GM18873 (cell line): ENCODE measurements around the gene AGBL1.

Experiments used
- ATAC-seq: cut with Tn5 transposase; IDR thresholded peaks from one replicate; pipeline ENCODE4 v1.9.1; 2021; ENCODE audit warnings: mild to moderate bottlenecking, moderate library complexity, moderate number of reproducible peaks; ENCODE audit not compliant: unreplicated experiment, low FRiP score

AGBL1 gene

DNA sequence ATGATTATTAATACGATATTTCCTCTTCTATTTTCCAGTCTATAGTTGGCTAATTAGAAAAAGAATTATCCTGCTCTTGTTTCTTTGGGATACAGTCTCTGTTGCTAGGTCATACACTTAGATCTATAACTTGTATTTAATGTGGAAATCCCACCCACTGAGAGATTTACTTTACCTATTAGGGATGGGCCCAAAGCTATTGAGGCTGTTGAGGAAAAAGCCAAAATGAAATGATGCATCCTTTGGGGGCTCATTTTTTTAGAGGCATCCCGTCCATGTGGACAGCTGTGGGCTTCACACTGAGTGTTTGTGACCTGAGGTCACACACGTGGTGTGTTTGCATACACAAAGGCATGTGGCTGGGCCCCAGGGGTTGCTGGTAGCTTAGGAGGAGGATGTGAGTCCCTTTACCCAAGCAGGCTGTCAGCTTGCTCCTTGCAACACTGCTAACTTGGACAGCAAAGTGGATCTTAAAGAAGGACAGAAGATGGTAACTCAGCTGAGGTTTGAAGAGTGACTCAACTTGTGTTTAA lies 477.4 kb downstream of the AGBL1 start:
- ATAC-seq, result no peak

- ATAC-seq, result no peak
Measured at GRCh38 chr15:86558252-86558651, 478.6 kb downstream of the AGBL1 start.

DNA sequence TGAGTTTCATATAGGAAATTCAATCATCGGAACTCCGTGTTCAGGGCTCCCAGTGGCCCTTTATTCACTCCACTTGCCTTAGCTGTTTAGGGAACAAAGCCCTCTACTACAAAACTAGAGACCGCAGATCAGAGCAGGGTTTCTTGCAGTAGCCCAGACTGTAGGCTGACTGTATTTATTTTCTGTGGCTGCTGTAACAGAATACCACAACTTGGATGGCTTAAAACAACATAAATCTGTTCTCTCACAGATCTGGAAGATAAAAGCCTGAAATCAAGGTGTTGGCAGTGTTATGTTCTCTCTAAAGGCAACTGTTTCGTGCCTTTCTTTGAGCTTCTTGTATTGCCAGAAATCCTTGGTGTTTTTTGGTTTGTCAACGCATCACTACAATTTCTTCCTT lies 479.0 kb downstream of the AGBL1 start:
- ATAC-seq, result no peak

DNA sequence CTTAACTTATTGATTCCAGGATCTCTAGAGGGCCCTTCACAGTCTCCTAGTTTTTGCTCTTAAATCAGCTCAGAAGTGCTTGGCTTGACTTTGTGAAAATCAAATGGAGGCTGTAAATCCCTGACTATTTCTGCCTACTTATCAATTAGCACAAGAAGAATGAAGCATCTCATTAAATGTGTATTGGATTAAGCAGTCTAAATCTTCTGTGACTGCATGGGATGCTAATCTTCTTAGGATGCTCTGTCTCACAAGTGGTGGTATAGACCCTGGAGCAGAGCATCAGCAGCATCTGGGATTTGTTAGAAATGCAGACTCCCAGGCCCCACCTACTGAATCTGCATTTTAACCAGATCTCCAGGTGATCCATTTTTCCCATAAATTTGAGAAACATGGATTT lies 488.7 kb downstream of the AGBL1 start:
- ATAC-seq, result no peak

DNA sequence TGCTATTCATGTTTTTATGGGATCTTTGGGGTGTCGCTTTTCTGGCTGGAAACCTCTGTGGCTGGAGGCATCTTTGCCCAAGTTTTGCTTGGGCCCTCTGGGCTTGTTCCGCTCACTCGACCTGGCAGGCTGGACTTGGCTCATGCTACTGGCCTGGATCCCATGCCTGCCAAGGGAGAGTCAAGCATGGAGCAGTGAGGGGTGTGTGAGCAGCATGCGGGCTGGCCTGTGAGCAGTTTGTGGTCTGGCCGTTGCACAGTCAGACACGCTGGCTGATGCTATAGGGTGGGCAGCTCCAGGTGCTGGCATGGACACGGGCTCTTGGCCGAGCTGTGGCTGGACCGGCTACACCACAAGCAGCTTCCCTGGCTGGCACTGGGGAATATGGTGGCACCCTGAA lies 491.1 kb downstream of the AGBL1 start:
- no peak for ATAC-seq

- ATAC-seq, result no peak
Measured at GRCh38 chr15:86571873-86572272, 492.2 kb downstream of the AGBL1 start.

DNA sequence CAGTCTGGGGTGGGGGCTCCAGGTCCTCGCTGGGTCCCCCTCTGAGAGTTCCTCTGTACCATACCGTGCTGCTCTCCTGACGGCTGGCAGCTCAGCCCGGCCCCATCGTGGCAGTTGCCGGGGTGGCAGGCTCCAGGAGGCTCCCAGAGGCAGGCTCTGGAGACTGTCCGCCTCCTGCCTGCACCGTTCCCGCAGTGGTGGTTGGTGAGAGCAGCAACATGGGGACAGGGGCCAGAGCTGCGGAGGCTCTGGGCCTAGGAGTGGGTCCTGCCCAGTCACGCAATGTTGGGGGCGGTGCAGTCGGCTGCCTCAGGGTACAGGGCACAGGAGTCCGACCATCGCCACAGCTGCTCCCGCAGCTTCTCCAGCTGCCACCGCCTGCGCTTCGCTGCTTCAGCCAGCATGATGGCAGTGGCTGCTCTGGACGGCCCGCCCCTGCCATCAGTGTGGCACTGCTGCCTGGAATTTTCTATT lies 492.7 kb downstream of the AGBL1 start:
- no peak for ATAC-seq

DNA sequence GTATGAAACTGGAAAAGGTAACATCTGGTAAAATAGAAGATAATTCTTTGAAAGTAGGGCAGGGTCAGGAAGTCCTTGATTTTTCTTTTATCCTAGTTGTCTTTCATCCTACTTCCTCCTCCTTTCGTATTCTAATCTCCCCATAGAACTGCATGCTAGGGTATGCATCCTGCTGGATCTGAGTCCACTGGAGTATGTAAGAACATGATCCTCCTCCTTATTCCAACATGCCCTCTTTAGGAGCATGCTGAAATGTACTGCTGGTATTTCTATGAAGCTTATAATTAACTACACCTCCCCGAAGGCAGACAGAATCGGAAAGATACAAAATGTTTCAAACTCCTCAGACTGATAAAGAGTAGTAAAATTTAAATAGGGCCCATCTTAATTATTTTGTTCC lies 493.8 kb downstream of the AGBL1 start:
- no peak for ATAC-seq

DNA sequence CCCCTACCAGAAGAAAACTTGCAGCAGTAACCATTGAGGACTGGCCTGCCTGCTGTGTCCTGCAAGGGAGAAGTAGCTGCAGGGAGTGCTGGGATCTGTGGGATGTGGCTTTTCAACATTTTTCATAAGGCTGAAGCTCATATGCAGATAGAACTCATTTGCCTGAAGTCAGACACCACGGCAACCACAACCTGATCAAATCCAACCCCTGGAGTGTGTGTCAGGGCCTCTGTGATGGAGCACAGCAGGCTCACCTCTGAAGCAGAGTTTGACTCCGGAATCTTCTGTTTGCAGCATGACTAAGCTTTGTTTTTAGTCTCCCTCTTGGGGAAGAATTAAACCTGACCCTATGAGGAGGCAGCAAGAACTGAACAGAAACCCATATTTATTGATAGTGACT lies 508.7 kb downstream of the AGBL1 start:
- ATAC-seq, result no peak

DNA sequence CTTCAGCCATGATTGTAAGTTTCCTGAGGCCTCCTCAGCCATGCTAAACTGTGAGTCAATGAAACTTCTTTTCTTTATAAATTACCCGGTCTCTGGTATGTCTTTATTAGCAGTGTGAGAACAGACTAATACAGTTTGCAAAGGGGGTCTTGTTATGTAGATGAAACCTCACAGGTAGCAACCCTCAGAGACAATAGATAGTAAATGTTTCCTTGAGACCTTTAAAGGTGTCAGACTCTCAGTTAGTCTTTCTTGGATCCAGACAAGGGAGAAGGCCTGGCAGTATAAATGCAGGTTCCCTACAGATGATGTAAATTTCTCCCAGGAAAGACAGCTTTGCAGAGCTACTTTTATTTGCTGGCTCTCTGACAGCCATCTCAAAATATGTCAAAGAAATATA lies 510.8 kb downstream of the AGBL1 start:
- ATAC-seq, result no peak

- ATAC-seq, result no peak
Measured at GRCh38 chr15:86591158-86591557, 511.5 kb downstream of the AGBL1 start.

DNA sequence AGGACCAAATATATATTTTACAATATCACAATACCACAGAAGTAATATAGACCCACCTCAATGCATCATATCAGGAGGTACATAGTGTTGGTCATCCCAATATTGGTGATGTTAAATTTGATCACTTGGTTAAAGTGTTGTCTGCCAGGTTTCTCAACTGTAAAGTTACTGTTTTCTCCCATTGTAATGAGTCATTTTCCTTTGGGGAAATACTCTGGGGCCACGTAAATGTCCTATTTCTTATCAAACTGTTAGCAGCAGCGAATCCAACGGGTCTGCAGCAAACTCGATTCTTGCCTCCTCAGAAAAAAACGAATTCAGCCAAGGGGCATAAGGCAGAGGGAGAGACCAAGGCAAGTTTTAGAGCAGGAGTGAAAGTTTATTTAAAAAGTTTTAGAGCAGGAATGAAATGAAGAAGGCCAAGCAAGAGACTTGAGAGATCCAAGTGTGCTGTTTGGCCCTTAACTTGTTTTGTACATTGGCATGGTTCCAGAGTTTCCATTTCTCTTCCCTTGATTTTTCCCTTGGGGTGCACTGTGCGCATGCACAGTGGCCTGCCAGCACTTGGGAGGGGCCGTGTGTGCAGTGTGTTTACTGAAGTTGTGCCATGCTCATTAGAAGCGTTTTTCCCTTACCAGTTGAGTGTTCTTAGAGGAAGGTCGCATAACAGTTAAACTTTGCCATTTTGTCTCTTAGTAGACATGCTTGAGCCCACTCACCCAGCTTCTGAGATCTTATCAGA lies 512.5 kb downstream of the AGBL1 start:
- no peak for ATAC-seq

DNA sequence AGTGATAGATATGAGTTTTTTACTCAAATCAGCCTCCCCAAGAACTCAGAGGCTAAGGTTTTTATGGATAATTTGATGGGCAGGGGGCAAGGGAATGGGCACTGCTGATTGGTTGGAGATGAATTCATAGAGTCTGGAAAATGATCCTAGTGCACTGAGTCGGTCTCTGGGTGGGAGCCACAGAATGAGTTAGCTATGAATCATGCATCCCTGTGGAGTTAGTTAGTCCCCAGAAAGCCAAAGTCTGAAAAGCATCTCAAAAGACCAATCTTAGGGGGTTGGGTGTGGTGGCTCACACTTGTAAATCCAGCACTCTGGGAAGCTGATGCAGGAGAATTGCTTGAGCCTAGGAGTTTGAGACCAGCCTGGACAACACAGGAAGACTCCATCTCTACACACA lies 516.1 kb downstream of the AGBL1 start:
- no peak for ATAC-seq

GRCh38 chr15:86603466-86603865 lies 523.8 kb downstream of the AGBL1 start:
- ATAC-seq, result no peak

DNA sequence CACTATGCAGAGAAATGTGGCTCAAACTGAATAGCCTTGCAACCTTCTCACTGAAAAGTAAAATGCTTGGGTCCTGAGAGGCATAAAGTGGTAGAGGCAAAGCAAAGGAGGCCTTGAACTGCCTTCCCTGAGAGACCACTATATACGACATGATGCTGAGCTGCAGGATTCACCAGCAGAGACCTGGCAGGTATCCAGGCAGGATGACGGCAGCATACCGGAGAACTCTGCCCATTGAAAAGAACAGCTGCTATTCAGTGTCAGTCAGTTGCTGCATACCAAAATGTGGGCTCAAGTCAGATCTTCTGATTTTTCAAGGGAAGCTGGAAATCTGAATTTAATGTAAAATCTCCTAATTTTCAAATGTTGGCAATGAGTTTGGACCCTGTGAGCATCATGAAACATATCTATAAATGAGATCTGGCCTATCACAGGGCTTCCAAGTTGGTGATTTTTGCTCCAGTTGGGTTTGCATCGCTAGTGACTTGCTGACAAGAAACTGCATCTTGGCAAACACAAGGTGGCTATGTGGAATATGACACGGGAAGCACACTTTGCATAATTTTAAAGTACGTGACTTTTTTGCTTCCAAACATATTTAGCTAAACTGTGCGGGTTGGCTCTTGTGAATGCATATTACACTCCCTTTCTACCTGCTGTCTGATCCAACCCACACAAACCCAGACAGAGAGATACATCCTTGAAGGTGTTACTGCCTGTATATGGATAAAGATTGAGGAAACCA lies 529.0 kb downstream of the AGBL1 start:
- ATAC-seq, result no peak

- no peak for ATAC-seq
Measured at GRCh38 chr15:86609275-86609674, 529.6 kb downstream of the AGBL1 start.

- no peak for ATAC-seq
Measured at GRCh38 chr15:86610038-86610437, 530.4 kb downstream of the AGBL1 start.

DNA sequence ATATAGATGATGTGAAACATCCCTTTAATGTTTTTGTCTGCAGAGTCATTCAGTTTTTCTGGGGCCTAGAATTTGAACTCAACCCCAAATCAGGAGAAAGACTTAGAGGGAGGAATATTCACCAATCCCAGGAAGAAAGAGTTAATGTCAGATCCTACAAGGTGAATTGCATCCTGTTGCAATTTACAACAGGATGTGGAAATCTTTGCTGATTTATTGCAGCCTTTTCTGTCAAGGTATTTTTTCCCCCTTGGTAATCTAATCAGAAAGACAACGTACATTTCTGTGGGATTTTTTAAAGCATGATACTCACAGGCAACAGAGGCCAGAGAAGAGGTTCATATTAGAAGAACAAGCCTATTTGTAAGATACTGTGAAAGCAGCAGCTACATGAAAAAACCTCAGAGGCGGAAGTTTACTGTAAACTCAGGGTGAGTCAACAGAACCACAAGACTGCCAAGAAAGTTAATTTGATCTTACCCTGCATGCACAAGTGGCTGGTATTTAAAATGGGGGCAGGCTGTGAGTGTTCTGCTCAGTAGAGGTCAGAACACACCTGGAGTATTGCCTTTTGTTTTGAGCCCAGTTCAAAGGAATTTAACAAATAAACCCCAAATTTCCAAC lies 531.9 kb downstream of the AGBL1 start:
- ATAC-seq, result no peak

DNA sequence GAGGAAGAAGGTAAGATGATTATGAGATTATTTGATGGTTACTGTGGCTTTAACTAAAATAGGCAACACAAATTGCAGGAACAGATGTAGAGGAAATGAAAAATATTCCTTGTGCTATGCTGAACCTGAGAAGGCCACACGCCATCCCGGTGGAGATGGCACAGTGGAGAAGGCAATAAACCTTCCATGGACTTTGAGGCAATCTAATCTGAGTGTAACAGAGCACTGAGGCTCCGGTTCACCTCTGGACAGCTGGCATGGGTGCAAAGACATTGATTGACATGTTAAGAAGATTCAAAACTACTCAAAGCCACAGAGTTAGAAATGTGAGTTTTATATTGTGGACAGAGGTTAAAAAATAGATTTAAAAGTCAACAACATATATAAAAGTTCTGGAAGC lies 535.7 kb downstream of the AGBL1 start:
- no peak for ATAC-seq

- ATAC-seq, result no peak
Measured at GRCh38 chr15:86615816-86616215, 536.1 kb downstream of the AGBL1 start.

- no peak for ATAC-seq
Measured at GRCh38 chr15:86616771-86617170, 537.1 kb downstream of the AGBL1 start.
